SH-SY5Y (cell line): ENCODE results near the gene ENKD1.

Experiments used
- GATA2 ChIP-seq: IDR thresholded peaks from 2 replicates; pipeline ENCODE4 v1.6.1; 2011; ENCODE audit warnings: mild to moderate bottlenecking, low read depth, low read length
- GATA3 ChIP-seq: IDR thresholded peaks from 2 replicates; pipeline ENCODE4 v1.6.1; 2011; ENCODE audit warnings: low read depth, mild to moderate bottlenecking, low read length, moderate library complexity

GRCh38 chr16:67694611-67695010, 28.1 kb upstream of the ENKD1 start:
- TF ChIP-seq GATA3 (no peak), GATA2 (no peak)
